Measurements from ENCODE around the gene COX19. TPM values are rescaled to one million over a fixed set of nuclear protein-coding genes. Genes with fewer than 3 reads are reported as not detected.
"Not testable (repeated sequence)": the region's sequence is repeated elsewhere in the genome, so short reads cannot be mapped to it uniquely, and the experiment has no call there.

Gene COX19
- total RNA-seq, 1 experiment from 2014 or later: 10.2 TPM

DNA sequence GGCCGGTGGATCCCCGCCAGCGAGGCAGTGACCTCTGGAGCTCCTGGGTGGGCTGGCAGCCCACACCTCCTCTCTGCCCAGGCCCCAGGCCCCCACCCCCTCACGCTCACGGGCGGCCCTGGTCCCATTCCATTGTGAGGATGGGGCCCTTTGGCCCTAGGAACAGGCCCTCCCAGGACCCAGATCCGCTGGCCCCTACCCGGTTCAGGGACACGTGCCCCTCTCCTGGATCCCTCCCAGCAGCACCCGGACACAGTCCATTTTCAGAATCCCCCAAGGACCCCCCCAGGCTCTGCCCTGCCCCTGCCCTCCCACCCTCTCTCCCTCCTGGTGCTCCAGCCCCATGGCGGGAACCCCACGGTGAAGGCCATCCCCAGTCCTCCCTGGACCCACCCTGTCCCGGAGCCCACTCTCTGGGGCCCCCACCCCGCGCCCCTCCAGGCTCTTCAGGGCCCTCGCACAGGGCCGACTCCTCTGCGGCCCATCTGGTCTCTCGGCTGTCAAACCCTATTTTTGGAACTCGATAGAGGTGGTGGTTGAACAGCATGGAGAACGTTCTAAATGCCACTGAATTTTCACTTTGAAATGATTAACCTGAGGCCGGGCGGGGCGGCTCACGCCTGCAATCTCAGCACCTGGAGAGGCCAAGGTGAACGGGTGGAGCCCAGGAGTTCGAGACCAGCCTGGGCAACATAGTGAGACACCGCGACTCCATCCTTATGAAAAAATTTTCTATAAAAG is 28.9 kb downstream of the COX19 start:
- DNase-seq (ENCODE audit: low read depth): no peak

DNA sequence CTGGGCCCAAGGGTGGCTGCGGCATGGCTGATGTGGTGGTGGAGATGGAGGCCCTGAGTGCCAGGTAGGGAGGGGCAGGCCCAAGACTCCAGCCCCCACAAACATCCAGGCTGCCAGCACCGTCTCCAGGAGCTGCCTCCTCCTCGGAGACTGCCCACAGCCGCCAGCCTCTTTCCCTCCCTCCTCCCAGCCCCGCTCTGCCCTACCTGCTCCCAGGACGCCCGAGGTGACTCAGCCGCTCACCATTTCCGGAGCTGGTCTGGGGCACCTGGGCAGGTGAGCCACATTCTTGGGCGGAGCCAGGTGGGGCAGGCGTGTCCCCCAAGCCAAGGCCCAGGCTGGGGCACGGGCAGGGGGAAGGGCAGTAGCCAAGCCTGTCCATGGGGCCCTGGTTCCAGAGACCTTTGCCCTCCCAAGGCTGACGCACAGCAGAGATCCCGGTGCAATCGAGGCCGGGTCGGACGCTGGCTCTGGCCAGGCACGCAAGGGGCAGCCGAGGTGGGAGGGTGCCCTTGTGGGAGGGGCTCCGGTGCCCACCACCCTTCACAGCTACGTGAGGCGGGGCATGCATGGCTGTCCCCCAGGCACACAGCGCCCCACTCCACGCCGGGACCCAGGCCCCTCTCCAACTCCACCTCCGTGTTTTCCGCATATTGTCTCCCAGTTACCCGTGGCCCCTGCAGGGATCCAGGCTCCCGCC is 29.6 kb downstream of the COX19 start:
- DNase-seq (ENCODE audit: low read depth): no peak

- no peak for DNase-seq (ENCODE audit: low read depth)
Measured at GRCh38 chr7:945147-945555, 30.2 kb downstream of the COX19 start.

- no peak for DNase-seq (ENCODE audit: low read depth)
Measured at GRCh38 chr7:944744-945143, 30.6 kb downstream of the COX19 start.

DNA sequence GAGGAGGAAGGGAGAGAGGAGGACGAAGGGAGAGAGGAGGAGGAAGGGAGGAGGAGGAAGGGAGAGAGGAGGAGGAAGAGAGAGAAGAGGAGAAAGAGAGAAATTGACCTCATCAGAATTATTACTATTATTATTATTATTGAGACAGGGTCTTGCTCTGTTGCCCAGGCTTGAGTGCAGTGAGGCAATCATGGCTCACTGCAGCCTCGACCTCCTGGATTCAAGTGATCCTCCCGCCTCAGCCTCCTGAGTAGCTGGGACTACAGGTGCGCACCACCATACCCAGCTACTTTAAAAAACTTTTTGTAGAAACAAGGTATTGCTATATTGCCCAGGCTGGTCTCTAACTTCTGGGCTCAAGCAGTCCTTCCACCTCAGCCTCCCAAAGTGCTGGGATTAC is 31.6 kb downstream of the COX19 start:
- DNase-seq (ENCODE audit: low read depth): not testable (repeated sequence)

- no peak for DNase-seq (ENCODE audit: low read depth)
Measured at GRCh38 chr7:940599-941408, 34.5 kb downstream of the COX19 start.

GRCh38 chr7:939843-940242 is 35.5 kb downstream of the COX19 start:
- no peak for DNase-seq (ENCODE audit: low read depth)

DNA sequence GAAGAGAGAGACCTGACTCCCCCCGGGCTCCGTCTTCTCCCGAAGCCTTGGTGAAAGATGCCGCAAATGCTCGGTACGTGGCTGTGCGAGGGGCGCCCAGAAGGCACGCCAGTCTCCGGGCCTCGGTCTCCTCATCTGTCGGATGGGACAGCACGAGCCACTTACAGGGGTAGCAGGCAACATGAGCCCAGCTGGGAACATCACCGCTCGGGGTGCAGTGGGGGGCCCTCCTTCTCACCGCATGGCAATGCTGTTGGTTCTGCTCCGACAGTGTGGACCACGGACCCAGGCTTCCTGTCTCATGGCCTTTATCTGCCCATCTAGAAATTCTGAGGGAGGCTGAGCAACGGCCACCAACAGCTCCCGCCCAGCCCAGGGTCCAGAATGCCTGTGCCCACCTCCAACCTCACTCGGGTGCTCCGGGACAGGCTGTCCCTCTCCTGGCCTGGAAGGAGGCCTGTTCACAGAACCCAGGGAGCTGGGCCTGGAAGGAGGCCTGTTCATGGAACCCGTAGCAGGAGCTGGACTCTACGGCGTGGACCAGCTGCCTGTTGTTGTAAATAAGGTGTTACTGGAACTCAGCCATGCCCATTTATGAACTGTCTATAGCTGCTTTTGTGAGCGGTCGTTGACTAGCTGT is 36.7 kb downstream of the COX19 start:
- no peak for DNase-seq (ENCODE audit: low read depth)

DNA sequence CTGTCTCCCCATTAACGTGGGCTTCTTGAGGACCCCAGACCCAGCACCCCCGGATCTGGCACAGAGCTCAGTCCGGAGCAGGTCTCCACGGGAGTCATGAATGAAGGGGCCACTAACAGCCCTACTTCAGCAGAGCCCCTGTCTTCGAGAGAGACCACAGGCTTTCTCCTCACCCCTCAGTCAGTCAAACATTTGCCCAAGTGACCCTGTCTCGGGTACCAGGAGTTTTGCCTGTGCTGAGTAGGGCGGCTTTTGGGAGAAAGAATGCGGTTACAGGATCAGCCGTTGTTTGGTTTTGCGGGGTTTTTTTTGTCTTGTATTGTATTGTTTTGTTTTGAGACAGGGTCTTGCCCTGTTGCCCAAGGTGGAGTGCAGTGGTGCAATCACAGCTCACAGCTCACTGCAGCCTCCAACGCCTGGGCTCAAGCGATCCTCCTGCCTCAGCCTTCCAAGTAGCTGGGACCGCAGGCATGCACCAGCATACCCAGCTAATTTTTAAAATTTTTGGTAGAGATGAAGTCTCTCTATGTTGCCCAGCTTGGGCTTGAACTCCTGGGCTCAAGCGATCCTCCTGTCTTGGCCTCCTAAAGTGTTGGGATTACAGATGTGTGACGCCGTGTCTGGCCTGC is 37.4 kb downstream of the COX19 start:
- no peak for DNase-seq (ENCODE audit: low read depth)

DNA sequence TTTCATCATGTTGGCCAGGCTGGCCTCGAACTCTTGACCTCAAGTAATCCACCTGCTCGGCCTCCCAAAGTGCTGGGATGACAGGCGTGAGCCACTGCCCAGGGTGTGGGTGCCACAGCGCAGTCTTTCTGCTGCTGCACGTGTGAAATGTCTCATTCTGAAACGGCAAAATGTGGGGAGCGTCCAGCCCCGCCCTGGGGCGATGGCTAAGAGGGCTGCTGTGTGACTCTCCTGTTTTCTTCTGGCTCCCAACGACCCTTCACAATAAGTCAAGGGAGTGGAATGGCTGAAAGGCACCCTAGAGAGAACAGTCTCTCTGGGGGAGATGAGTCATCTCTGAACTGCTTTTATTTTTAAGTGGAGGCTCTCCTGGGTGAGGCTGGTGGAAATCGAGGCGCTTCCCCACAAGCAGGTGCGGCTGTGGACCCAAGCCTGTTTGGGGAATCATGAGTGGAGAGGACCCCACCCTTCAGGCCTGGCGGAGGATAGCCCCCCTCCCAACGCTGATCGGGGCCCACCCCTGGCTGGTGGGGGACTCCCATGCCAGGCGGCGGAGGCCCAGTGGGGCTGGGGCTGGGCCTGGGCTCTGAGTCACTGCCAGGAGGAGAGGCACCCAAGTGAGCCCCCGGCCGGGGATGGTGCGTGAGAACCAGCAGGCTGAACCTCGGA is 38.8 kb downstream of the COX19 start:
- DNase-seq (ENCODE audit: low read depth): peak; percentile 70

DNA sequence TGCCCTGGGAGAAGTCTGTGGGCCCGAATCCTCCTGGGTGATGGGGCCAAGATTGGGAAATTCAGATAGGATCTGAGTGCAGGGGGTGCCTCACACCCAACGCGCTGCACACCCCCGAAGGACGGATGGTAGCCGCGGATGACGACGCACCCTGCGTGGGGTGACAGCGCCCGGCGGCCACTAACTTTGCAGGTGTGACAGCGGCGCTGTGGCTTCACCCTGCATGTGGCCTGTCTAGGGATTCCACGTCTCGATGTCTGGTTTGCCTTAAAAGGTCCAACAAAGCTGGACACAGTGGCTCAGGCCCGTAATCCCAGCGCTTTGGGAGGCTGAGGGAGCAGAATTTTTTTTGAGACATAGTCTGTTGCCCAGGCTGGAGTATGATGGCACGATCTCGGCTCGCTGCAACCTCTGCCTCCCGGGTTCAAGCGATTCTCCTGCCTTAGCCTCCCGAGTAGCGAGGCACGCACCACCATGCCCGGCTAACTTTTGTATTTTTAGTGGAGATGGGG is 39.4 kb downstream of the COX19 start:
- DNase-seq (ENCODE audit: low read depth): no peak

- no peak for DNase-seq (ENCODE audit: low read depth)
Measured at GRCh38 chr7:935164-935873, 40.0 kb downstream of the COX19 start.

- DNase-seq (ENCODE audit: low read depth): no peak
Measured at GRCh38 chr7:934469-935163, 40.7 kb downstream of the COX19 start.

DNA sequence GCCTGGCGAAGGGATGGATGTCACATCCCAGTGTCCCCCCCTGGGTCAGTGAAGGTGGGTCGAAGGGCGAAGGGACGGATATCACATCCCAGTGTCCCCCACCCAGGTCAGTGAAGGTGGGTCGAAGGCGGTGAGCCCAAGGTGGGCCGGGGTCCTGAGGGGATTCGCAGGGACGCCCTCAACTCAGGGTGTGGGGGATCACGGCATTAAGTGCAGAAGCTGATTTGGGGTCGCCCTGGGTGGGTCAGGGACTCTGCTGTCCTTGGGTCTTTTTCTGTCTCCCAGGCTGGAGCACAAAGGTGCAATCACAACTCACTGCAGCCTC is 42.7 kb downstream of the COX19 start:
- no peak for DNase-seq (ENCODE audit: low read depth)

DNA sequence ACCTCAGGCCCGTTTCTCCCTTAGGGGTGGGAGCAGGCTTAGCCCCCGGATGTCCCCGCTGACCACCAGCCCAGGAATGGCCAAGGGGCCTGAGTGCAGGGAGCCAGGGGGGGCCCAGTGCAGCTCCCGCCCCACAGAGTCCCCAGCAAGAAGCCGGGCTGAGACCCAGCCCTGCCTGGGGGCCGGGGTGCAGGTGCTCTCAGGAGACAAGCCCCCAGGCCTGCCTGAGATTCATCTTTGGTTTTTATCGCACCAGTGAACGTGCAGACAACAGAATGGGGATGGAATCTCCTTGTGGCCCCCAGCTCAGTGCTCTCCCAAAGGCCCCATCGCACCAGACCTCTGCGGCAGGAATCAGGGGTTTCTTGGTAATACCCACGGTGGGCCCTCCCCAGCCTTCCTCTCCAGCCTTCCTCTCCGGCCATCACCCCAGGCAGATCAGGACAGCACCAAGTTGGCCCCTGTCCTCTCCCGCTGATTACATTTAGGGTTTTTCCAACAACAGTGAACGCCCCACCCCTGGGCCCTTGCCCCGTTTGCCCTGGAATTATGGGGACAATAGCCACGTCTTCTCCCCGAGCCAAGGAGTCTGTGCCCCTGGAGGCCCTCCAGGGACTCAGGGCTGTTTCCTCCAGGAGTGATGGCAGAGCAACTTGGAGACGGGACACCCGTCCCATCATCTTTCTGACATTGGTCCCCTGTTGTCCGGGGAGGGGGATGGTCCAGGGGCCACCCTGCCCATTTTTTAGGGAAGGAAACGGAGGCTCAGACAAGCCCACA is 43.3 kb downstream of the COX19 start:
- DNase-seq (ENCODE audit: low read depth): no peak

DNA sequence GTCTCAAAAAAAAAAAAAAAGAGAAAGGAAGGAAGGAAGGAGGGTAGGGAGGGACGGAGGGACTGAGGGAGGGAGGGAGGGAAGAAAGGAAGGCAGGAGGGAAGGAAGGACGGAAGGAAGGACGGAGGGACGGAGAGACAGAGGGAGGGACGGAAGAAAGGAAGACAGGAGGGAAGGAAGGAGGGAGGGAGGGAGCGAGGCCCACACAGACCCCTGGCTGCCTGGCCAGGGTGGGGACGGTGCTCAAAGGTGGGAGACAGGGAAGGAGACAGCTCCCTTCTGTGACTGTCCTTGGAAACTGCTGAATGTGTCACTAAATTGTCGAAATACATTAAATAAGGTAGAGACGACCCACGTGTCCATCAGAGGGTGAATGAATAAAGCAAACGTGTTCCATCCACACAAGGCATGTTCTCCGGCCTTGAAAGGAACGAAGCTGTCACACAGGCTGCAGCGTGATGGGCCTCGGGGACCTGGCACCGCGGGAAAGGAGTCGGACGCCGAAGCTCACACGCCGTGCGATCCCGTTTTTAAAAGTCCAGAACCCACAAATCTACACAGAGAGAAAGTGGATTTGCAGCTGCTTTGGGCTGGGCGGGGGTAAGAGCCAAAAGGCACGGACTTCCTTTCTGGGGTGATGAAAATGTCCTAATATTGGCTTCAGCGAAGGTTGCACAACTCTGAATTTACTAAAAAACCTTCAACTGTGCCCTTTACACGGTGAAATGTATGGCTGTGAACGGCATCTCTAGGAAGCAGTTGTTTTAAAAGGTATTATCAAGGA is 44.2 kb downstream of the COX19 start:
- DNase-seq (ENCODE audit: low read depth): no peak

- no peak for DNase-seq (ENCODE audit: low read depth)
Measured at GRCh38 chr7:929311-929711, 46.0 kb downstream of the COX19 start.

DNA sequence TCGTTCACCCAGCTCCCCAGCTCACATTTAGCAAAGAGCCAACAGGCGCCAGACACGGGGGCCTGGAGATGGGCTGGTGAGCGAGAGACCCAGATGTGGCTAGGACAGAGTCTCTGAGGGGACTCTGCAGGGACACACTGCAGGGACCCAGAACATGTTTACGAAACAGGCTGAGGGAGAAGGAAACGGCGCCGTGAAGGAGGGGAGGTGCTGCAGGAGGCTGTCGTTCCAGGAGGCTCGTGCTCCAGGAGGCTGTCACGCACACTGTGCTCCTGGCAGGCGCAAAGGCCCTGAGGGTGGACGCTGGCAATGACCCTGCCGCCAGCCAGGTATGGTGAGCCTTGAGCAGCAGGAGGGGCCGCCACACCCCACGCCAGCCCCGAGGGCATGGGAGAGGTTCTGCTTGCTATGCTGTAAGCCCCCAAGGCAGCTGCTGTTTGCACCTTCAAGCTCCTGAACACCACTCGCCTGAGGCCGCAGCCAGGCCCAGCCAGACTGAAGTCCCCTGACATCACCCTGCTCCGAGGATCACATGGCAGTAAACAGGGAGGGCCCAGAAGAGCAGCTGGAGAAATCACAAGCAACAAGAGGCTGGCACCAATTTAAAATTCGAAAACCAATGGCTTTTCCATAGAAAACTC is 48.2 kb downstream of the COX19 start:
- DNase-seq (ENCODE audit: low read depth): no peak

Measured in M059J (cell line).